Stimulated activated CD8-positive, alpha-beta memory T cell treated with anti-CD3 and anti-CD28 coated beads, Interleukin-4, amount 100 ng/mL, for 4 hours (primary cell): ENCODE results near the gene TMEM53.

Experiments used
- DNase-seq, 2 donors: peaks; one replicate each; pipeline ENCODE4 v3.0.0-alpha.2; 2020; ENCODE audit warnings: low read depth in 2 of 2, low spot score in 1 of 2

TMEM53 gene

DNA sequence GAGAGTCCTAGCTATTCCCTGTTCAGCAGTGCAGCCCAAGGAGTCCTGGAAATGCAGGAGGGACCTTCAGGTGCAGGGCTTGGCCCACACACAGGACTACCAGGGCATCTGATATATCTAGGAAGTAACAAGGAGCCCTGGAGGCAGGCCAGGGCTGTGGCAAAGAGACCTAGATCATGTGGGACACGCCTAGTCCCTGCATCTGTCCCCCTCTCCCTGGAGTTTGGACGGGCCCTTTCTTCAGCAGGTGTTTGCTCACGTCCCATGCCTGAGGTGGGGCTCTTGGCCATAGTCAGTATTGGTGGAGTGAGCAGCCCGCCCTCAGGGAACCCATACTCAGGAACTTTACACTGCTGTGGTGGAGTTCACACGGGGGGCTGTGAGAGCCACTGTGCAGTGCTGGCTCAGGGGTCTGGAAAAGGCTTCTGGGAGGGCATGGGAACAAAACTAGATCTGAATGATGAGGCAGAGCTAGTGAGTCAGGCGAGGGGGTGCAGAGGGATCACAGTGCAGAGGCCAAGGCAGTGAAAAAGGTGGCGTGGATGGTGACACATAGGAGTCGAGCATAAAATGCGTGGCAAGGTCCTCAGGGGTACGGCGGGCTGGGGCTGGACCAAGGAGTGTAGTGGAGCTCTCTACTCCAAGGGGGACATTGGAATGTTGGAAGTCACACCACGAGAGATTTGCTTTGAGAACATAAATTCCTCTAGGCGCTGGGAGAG is 25.6 kb downstream of the TMEM53 start:
- no peak for DNase-seq

DNA sequence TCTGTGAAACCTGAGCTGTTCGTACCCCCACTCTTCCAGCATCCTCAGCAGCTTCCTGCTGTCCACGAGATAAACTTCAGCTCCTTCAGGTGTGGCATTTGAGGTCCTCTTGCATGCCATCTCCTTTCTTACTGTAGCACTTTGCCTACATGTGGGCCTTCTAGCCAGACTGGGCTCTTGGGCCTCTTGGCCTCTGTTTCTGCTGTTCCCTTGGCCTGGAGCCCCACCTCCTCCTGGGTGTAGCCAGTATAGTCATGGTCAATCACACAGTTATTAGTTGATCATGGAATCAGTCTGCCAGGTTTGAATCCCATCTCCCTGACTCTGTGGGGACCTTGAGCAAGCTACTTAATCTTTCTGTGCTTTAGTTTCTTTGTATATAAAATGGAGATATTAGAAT is 26.4 kb downstream of the TMEM53 start:
- no peak for DNase-seq

DNA sequence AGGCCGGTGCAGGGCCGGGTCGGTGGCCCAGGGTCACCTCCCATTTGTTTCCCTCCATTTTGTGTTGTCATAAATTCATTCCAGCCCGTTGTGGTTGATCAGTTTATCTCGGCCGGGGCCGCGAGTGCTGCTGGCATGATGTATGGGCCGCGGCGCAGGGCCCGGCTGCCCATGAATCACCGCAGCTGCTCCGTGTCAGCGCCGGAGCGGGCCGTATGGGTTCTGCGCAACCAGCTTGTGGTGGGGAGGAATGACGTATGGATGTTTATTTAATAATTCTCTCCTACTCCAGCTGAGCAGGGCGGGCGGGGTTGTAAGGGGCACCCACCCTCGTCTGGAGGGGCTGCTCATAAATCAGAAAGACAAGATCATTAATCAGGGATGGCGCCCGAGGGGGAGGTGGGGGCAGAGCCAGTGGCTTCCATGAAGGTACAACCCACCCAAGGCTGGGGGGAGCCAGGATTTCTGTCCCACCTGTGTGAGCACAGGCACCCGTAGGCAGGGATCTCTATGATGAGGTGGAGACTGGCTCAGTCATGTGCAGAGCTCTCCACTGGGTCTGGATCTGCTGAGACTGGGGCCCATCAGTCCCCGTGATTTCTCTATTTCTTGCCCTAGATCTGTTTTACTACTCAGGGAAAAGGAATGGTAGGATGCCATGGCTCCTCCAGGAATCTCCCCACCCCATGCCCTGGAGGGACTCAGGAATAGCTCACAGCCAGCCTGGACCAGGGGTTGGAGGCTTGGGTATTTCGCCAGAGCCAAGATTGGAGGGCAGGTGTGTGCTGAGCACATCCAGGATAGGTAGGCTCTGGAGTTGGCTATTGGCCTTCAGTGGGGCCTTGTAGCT is 27.8 kb downstream of the TMEM53 start:
- DNase-seq: no peak

DNA sequence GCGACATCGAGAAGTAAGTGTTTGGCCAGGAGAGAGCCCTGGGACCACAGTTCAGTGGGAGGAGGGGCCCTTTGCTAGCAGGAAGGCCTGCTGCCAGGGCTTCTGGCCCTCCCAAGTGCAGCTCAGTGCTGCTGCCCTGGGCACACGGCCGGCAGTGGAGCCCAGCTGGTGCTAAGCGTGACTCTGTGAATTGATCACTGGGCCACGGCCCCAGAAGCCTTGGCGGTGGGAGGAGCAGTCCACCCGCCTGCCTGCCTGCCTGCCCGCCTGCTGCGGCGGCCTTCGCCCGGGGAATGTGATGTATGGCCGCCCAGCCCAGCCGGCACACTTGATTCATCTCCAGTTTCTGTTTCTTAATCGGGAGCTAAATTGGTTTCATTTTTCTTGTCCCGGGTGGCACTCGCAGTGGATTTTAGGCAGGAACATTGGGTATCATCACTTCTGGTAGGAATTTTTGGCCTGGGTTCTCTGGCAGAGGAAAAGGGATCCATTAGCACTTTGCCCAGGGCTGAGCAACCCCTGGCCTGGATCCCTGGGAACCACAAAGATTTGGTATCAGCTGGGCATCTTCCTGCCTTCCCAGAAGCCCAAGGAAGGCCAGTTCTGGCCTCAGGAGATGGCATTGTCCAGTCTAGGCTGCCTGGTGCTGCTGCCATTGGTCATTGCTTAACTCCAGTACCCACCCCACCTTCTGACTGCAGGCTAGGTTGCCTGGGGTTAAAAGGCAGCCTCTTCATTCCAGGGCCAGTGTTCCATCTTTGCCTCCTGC is 28.6 kb downstream of the TMEM53 start:
- DNase-seq: no peak

DNA sequence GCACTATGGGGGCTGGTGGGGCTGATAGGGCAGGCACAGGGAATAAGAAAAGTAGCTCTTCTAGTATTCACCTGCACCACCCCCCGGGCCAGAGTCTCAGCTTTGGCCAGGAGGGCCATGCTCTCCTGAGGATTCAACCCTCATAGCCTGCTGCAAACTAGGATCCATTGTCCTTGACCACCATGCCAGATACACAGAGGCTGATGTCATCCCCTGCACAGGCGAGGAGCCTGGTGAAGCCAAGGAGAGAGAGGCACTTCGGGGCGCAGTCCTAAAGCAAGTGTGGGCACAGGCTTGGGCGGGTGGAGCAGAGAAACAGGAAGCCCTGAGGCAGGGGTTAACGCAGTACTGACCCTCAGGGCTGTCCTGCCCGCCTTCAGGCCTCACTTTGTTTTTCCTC is 29.5 kb downstream of the TMEM53 start:
- no peak for DNase-seq

DNA sequence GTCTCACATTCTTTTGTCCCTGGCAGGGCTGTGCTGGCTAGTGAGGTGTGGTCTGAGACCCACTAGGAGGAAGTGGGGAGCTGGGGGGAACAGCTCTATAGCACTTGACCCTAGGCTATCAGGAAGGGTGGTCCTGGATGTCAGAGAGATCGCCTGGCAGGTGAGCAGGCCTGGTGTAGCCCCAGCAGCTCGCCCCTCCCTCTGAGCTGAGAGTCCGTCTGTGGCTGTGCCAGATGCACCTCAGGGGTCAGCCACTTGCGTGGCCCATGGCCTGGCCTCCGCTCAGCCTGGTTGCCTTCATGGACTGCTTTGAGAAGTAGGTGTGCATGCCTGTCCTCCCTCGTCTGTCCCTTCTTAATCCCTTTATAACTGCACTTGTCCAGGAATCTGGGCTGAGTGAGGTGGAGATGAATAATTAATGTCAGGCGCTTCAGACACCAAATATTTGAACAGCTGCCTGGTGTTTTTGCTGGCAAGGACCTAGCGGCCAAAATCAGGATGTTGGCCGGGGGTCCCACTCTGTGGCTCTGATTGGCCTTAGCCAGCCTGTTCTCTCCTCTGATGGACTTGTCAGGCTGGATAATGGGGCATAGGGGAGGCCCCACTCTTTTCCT is 30.5 kb downstream of the TMEM53 start:
- DNase-seq: no peak

DNA sequence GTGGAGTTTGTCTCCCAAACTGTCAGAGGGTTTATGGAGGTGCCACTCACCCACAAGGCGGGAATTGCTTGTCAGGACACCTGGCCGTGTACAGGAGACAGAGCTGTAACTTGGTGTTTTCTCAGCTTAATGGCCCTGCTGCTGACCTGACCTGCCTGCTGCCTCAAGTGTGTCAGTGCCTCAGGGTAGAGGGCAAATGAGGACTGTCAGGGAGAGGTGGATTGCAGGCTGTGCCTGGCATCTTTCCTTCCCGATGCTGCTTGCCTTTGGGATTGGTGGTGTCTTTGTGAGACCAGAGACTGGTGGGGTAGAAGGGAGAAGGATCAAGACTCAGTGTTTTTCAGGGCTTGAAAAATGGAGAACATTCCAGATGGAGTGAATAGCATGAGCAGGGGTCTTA is 31.4 kb downstream of the TMEM53 start:
- DNase-seq: no peak

DNA sequence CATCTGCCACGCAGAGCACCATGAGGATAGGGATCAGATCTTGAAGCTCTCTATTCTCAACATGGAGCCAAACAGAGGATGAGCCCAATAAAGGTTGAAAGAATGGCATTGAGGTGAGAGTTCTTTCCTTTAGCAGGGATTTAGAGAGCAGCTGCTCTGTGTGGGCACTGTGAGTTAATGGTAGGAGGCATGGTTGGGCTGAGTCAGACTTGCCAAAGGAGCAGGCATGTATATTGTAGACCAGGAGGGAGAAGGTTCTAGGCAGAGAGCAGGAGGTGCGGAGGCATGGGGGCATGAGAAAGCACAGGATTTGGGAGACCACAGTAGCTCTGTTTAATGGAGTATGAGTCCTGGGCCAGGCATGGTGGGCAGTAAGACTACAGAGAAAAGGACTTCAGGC is 32.0 kb downstream of the TMEM53 start:
- no peak for DNase-seq

DNA sequence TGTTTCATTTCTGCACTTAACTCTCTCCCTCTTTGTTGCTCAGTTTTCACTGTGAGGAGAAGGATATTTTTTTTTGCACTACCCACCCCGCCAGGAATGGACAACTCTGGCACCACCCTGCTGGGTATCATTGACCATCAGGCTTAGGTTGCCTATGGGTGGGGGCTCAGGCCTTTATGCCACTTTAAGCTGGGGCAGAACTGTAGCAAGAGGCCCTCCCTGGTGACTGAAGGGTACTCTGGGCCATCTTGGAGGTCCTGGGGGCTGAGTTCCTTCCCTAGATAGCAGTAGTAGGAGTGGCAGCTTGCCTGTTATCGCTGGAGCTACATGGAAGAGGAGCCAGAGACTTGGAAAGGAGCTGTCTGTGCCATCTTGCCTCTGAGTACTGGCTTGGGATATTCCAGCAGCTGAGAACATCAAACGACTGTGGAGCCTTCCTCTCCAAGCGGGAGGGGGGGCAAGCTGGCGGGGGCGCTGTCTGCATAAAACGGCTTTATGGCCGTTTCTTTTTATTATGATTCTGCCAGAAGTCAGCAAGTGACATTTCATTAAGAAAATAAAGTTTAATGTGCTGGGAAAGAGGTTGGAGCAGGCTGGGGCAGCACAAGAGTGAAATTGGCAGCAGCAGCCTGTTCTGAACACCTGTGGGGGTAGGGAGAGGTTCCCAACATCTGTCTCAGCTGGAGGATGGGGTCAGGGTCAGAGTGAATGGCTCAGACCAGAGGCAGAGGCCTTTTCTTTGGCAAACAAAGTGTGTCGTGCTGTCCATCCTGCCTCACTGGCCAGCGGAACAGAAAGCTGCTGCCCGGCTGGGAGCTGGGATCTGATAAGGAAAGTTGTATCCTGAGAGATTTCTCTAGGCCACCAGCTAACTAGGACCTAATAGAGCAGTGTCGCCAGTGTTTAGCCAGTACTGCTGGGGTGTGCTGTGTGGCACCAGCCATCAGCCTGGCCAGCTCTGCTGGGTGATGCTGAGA is 32.9 kb downstream of the TMEM53 start:
- no peak for DNase-seq

DNA sequence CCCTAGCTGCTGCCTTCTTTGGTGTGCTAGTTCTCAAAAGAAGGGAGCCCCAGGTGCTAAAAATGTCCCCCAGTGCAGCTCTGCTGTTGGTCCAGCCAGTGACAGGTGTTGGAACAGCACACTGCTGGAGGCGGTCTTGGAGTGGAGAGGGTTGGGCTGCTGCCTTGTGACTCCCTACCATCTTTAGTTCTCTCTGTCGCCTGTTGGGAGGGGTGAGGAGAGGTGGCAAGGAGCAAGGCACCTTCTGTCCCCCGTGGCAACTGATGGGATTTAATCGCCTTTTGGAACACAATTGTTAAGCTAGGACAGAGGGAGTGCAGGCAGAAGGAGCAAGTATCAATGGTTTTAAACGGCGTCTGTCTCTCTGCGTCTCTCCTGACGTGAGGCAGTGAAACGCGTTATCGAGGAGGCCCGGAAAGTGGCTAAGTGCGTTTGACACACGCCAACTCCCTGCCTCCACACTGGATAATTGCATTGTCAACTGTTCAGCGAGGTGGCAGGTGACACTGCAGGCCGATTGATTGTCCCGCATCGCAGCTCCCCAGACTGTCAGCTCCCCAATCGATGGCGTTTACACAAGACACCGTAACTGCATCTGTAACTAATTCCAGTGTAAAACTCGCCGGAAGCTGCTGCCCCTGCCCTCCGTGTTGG is 34.0 kb downstream of the TMEM53 start:
- DNase-seq: no peak

DNA sequence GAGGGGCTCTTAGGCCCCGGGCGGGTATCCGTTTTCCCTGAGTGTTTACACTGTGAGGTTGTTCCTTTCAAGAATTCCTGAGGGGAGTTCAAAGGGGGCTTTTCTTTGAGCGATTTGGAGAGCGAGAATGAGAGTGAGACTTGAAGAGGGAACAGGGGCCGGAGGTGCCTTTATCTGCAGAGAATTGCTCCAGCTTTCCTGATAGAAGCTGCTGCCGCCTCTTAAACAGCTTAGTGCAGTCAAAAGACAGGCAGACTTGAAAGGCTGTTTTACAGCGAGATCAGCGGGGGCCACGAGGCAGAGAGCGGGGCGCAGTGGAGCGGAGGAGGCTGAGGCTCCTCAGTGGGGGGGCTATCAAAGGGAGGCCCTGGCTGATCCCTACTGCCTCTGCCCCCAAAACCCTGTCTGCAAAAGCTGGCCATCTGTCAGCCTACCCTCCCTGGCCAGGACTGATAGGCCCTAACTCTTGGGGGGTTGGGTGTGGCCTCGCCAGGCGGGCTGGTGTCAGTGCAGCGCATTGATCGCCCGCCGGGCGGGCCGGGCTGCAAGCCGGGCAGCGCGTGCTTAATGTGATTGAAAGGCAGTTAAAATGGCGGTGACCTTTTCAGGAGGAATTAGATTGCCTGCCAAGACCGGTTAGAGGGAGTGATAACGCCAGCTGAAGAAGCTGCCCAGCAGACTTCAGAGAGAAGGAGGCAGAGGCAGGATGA is 36.4 kb downstream of the TMEM53 start:
- no peak for DNase-seq

DNA sequence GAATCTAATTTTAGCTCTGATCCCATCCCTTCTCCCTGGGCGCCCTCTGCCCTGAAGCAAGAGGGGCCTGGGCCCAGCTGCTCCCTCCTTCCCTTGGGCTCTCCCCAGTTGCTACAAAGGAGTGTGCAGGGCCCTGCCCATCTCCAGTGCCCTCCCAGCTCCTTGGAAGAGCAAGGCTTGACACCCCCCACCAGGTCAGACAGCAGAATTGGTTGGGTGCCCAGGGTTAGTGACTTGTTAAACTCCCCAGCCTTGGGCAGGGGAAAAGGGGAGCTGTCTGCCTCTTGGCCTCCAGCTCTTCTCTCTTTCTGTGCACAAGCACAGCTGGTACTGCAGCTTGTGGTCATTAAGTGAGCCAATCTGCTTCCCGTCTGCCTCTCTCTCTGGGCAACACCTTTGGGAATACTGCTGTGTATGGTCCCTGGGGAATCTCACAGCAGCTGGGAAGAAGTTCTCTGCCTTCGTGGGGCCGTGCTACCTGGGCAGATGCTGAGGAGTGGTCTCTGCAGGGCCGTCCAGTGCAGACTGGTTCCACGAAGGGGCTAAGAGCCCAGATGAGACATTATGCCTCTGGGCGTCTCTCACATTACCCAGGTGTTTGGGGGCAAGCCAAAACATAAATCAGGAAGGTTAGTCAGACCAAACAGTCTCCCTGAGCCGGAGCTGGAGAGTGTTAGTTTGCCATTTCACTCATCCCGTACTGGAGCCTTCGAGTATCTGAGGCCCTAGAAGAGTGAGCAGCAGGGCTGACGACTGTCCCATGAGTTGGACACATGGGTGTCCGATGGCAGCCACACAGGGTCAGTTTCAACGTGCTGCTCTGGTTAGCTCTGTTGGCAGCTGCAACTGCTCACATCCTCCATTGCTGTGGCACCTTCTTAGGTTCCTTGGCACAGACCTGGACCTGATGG is 37.3 kb downstream of the TMEM53 start:
- DNase-seq: no peak

DNA sequence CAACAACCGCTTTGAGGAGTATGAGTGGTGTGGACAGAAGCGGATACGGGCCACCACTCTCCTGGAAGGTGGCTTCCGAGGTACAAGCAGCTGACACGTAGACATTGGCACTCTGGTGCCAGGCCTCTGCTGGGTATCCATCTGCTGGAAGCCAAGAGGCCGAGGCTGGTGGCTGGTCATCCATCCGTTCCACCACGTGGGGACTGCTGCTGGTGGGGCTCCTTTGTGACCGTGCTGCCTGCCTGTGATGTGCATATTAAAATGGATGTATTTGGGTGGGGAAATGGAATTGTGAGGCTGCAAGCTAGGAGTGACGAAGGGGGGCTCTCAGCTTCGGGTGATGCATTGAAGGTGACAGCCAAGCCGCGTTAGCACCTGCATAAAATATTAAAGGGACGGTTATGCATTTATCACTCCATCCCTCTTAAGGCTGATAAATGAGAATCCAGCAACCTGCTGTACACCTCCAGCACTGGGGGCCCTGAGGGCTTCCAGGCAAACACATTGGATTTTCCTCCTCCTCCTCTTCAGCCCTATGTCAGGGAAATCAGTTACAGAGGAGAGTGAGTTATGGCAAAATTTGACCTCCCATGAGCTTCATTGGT is 38.1 kb downstream of the TMEM53 start:
- no peak for DNase-seq

DNA sequence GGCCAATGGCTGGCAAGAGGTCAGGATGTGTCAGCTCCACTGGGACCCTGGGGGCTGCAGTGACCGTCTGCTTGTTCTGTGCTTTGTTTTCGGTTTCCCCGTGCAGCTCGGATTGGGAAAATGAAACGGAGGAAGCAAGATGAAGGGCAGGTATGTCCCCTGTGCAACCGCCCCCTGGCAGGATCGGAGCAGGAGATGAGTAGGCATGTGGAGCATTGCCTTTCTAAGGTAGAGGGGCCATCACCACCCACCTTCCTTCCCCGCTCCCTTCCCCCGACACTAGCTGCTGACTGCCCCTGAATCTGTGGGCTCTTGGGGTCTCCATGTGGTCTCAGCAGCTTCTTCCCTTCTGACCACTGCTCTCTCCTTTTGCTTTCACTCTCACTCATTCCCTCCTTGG is 38.8 kb downstream of the TMEM53 start:
- no peak for DNase-seq

DNA sequence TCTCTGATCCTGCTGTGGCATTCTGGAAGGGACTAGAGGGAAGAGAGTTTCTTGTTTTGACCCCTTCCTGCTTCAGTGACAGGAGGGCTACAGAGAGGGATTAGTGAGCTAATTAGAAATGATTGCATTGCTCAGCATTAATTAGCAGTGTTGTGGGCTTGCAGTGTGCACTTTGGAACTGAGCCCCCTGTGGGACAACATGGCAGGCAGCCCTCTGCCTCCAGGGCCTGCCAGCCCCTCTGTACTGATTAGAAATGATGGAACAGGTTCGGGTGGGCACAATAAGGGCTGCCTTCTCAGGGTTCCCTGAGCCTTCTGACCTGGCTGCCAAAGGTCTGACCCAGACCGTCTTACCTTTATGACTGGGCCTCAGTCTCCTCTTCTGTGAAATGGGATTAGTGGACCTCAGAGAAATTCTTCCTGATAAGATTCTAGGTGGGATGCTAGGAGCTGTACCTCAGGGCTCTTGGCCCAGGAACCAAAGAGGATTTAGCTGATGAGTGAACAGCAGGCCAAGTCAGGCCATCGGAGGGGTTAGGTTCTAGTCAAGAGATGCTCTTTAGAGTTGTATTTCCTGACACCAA is 39.6 kb downstream of the TMEM53 start:
- DNase-seq: no peak

DNA sequence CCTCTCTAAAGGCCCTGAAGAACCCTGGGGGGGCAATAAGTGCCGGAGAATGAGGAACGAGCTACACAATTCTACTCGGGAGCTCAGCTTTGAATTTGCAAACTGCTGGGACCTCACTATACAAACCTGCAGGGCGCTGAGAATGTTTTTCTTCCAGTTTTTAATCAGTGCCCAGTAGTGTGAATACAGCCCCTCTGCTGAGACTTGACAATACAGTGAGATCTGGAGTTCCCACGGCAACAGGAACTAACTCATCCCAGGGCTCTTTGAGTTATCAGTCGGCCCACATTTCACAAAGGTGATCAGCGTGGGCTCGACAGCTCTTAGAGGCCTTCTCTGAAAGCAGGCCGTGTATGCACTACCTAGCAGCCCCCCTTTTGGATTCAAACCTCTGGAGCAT is 41.7 kb downstream of the TMEM53 start:
- DNase-seq: no peak
